HUES48 (cell line): Measurements from ENCODE around the gene CD8A.

Experiments
- H3K27ac ChIP-seq: one replicate; pipeline ENCODE4 v1.7.0; 2013; ENCODE audit warnings: low read depth, low read length, inconsistent platforms
- H3K27me3 ChIP-seq: 2 replicates; pipeline ENCODE4 v1.6.1; 2013; ENCODE audit warnings: mild to moderate bottlenecking, low read length; ENCODE audit not compliant: control insufficient read depth, insufficient read depth
- H3K36me3 ChIP-seq: 2 replicates; pipeline ENCODE4 v1.6.1; 2013; ENCODE audit warnings: low read length; ENCODE audit not compliant: control insufficient read depth, insufficient read depth
- H3K4me1 ChIP-seq: 2 replicates; pipeline ENCODE4 v1.6.1; 2013; ENCODE audit warnings: mild to moderate bottlenecking, low read length; ENCODE audit not compliant: control insufficient read depth, insufficient read depth
- H3K4me3 ChIP-seq: 2 replicates; pipeline ENCODE4 v1.5.1; 2013; ENCODE audit warnings: mild to moderate bottlenecking, low read depth, low read length
- H3K9ac ChIP-seq: 2 replicates; pipeline ENCODE4 v1.6.1; 2013; ENCODE audit warnings: mild to moderate bottlenecking, low read depth, low read length, moderate library complexity
- H3K9me3 ChIP-seq: 2 replicates; pipeline ENCODE4 v1.6.1; 2013; ENCODE audit warnings: low read length; ENCODE audit not compliant: control insufficient read depth, insufficient read depth

Gene CD8A

GRCh38 chr2:86807468-86808275, 17.0 kb upstream of the CD8A start:
- Histone ChIP-seq H3K27ac (no peak overlapping the region), H3K9ac (no peak overlapping the region), H3K36me3 (no peaks in the 10 kb centered on the region), H3K4me3 (peak overlapping the region; percentile 63), H3K27me3 (peaks cover 26% of the 10 kb centered on the region), H3K9me3 (no peaks in the 10 kb centered on the region), H3K4me1 (no peaks in the 10 kb centered on the region)

- peak overlapping the region; percentile 63 for H3K4me3 ChIP-seq
- no peak overlapping the region for H3K27ac ChIP-seq
- no peak overlapping the region for H3K9ac ChIP-seq
Measured at GRCh38 chr2:86807133-86807467, 16.4 kb upstream of the CD8A start.

GRCh38 chr2:86806059-86806857, 15.5 kb upstream of the CD8A start:
- H3K4me1 ChIP-seq = no peaks in the 10 kb centered on the region
- no peaks in the 10 kb centered on the region for H3K9me3 ChIP-seq
- peaks cover 26% of the 10 kb centered on the region for H3K27me3 ChIP-seq
- no peaks in the 10 kb centered on the region for H3K36me3 ChIP-seq
- H3K27ac ChIP-seq = no peak overlapping the region
- H3K9ac ChIP-seq = no peak overlapping the region
- no peak overlapping the region for H3K4me3 ChIP-seq

More at GRCh38 chr2:86807133-86807467, 16.4 kb upstream of the CD8A start:
- Histone ChIP-seq H3K36me3 (no peaks in the 10 kb centered on the region), H3K4me1 (no peaks in the 10 kb centered on the region), H3K9me3 (no peaks in the 10 kb centered on the region), H3K27me3 (peaks cover 26% of the 10 kb centered on the region)

DNA sequence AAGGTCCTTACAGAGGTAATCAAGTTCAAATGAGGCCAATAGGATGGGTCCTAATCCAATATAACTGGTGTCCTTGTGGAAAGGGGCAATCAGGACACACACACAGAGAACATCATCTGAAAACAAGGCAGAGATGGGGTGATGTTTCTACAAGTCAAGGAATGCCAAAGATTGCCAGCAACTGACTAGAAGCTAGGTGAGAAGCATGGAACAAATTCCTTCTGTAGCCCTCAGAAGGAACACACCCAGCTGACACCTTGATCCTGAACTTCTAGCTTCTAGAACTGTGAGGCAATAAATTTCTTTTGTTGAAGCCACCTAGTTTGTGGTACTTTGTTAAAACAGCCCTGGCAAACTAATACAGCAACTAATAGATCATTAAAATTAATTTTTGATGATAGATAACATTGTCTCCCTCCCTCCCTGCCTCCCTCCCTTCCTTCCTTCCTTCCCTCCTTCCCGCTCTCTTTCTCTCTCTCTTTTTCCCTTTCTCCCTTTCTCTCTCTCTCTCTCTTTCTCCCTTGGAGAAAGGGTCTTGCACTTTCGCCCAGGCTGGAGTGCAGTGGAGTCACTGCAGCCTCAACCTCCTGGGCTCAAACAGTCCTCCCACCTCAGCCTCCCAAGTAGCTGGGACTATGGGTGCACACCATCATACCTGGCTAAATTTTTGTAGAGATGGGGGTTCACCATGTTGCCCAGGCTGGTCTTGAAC, 10.3 kb upstream of the CD8A start:
- Histone ChIP-seq H3K4me1 (no peaks in the 10 kb centered on the region), H3K9me3 (peaks cover under 1% of the 10 kb centered on the region; the same call in 1 of the 2 replicates), H3K27ac (no peak overlapping the region), H3K27me3 (no peaks in the 10 kb centered on the region), H3K9ac (no peak overlapping the region), H3K36me3 (no peaks in the 10 kb centered on the region), H3K4me3 (no peak overlapping the region)

DNA sequence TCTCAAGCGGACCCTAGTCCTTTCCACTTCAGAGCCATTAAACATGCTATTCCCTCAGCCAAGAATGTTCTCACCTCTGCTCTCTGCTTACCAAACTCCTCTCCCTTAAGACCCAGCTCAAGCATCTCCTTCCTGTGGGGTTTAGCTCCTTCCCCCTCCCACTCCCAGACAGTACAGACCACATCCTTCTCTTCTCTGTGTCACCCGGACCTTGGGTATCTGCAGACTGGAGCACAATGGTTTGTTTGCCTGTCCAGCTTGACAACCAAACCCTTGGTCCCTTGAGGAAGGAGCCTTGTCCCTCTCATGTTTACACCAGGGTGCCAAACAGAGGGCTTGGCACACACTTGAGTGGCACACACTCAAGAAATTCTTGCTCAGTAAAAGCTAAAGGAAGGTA, 4.1 kb upstream of the CD8A start:
- peaks cover 41% of the 10 kb centered on the region for H3K27me3 ChIP-seq

DNA sequence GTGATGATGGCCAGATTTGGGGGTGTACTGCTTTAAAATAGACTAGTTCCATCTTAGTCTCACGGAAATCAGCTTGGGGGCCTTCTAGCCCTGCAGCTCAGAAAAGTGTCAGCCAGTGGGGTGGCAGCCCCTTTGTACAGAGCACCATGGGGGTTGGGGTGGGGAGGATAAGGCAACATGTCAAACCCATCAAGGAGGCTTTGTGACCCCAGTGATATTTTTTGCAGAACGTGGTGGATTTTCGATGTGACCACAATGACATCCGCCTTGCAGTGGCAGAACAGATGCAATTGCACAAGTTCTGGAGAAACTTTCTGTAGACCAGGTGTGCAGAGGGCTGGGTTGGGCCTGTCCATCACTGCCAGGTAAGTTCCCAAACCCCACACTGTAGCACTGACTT, 3.0 kb upstream of the CD8A start:
- peaks cover 3% of the 10 kb centered on the region; the same call in 1 of the 2 replicates for H3K9me3 ChIP-seq
- H3K4me1 ChIP-seq = peaks cover 5% of the 10 kb centered on the region; the same call in 1 of the 2 replicates
- no peak overlapping the region for H3K9ac ChIP-seq
- H3K27ac ChIP-seq = no peak overlapping the region
- H3K27me3 ChIP-seq = peaks cover 52% of the 10 kb centered on the region
- H3K4me3 ChIP-seq = no peak overlapping the region
- H3K36me3 ChIP-seq = no peaks in the 10 kb centered on the region

More for the DNA sequence above, 4.1 kb upstream of the CD8A start:
- Histone ChIP-seq H3K36me3 (no peaks in the 10 kb centered on the region), H3K27ac (no peak overlapping the region), H3K4me3 (no peak overlapping the region), H3K9ac (no peak overlapping the region), H3K4me1 (peaks cover 5% of the 10 kb centered on the region; the same call in 1 of the 2 replicates), H3K9me3 (peaks cover 3% of the 10 kb centered on the region; the same call in 1 of the 2 replicates)

DNA sequence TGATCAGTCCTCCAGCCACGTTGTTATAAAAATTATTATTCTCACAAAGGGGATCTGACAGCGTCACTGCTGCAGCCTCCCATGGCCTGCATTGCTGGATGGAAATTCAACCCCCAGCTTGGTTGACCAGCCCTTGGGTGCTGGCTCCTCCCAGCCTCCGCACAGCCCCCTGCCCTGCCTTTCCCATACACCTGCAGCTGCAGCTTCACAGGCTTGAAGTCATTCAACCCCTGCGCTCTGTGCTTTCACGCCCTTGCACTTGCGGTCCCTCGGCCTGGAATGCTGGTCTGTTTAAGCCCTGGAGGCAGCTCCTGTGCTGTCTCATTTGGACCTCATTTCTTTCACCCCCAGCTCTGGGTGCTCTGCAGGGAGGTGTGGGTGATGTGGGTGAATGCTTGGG, 860 bp upstream of the CD8A start:
- Histone ChIP-seq H3K36me3 (no peaks in the 10 kb centered on the region), H3K27ac (no peak overlapping the region), H3K4me3 (peak overlapping the region; percentile 48), H3K4me1 (peaks cover 5% of the 10 kb centered on the region; the same call in 1 of the 2 replicates), H3K27me3 (peaks cover 70% of the 10 kb centered on the region), H3K9me3 (peaks cover 3% of the 10 kb centered on the region; the same call in 1 of the 2 replicates), H3K9ac (no peak overlapping the region)

GRCh38 chr2:86790134-86790675, 508 bp downstream of the CD8A start:
- H3K27me3 ChIP-seq = peaks cover 70% of the 10 kb centered on the region
- H3K4me1 ChIP-seq = peaks cover 5% of the 10 kb centered on the region; the same call in 1 of the 2 replicates
- H3K36me3 ChIP-seq = no peaks in the 10 kb centered on the region
- no peak overlapping the region for H3K9ac ChIP-seq
- H3K27ac ChIP-seq = no peak overlapping the region
- peak overlapping the region; percentile 51 for H3K4me3 ChIP-seq
- no peaks in the 10 kb centered on the region for H3K9me3 ChIP-seq

DNA sequence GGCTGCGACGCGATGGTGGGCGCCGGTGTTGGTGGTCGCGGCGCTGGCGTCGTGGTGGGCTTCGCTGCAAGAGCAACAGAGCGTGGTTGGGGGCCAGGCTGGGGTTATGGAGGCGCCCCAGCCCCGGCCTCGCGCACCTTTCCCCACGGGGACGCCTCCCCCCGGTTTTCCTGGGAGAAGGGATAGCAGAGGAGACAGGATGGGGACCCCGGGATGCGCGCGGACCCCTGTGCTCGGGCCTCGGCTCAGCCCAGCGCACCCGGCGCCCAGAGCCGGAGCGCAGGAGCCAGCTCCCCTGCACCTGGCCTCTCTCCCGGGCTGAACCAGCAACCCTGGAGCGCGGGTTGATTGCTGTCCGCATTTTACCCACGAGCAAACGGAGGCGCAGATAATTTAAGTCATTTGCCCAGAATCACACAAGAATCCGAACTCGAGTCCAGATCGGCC, 1.0 kb downstream of the CD8A start:
- H3K9me3 ChIP-seq = no peaks in the 10 kb centered on the region
- peaks cover 5% of the 10 kb centered on the region; the same call in 1 of the 2 replicates for H3K4me1 ChIP-seq
- peaks cover 73% of the 10 kb centered on the region for H3K27me3 ChIP-seq
- no peak overlapping the region for H3K9ac ChIP-seq
- no peak overlapping the region for H3K27ac ChIP-seq
- peak overlapping the region; percentile 51; the same call in 1 of the 2 replicates for H3K4me3 ChIP-seq
- no peaks in the 10 kb centered on the region for H3K36me3 ChIP-seq

- Histone ChIP-seq H3K4me1 (peaks cover 5% of the 10 kb centered on the region; the same call in 1 of the 2 replicates), H3K9me3 (no peaks in the 10 kb centered on the region), H3K36me3 (no peaks in the 10 kb centered on the region), H3K4me3 (peak overlapping the region; percentile 43; the same call in 1 of the 2 replicates), H3K9ac (no peak overlapping the region), H3K27ac (no peak overlapping the region), H3K27me3 (peaks cover 71% of the 10 kb centered on the region)
Measured at GRCh38 chr2:86788881-86789686, 1.6 kb downstream of the CD8A start.
